Measurements from ENCODE around the gene BIN1.

Gene BIN1

DNA sequence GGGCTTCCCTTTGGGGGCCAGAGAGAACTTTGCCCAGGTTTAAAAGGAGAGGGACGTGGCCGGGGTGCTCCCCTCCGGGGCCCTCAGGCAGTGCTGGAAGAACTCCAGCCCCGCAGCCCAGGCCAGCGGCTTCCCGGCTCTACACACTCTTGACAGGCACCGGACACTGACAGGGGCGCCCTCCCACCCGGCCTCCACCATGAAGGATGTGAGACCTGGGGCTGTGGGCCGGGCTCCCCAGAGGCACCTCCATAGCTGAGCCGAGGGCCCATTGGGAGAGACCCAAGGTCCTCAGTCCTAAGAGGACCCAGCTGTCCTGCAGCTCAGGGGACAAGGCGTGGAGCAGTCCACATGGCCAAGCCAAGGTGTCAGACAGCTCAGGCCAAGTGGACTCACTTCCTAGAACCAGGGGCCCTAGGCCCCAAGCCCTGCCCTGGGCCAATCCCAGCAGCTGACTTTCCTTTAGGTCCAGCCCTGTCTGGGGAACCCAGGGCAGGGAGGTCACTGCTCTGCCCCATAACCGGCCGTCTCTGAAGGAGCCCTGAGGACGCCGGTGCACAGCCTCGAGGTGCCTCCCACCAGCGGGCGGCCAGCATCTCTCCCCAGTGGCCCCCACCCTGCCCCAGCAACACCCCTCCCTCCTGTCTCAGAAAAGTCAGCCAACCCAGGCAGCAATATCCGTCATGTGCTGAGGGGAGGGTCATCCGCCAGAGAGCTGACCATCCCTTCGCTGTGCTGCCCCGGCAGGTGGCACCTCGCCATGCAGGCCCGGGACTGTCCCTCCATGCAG lies 51.8 kb downstream of the BIN1 start:
- no peak for DNase-seq

DNA sequence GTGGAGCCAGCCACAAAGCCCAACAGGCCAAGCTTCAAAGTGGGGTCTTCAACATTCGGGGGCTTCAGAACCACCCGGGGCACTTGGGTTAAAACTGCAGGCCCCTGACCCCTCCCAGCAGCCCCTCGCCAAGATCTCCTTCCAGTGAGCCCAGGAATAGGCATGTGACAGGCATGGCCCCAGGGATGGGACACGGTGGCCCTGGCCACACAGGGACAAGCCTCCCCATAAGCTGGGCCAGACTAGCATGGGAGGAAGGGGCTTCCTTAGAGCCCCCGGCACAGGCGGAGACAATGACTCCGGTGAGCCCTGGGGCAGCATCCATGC lies 52.4 kb downstream of the BIN1 start:
- no peak for DNase-seq

DNA sequence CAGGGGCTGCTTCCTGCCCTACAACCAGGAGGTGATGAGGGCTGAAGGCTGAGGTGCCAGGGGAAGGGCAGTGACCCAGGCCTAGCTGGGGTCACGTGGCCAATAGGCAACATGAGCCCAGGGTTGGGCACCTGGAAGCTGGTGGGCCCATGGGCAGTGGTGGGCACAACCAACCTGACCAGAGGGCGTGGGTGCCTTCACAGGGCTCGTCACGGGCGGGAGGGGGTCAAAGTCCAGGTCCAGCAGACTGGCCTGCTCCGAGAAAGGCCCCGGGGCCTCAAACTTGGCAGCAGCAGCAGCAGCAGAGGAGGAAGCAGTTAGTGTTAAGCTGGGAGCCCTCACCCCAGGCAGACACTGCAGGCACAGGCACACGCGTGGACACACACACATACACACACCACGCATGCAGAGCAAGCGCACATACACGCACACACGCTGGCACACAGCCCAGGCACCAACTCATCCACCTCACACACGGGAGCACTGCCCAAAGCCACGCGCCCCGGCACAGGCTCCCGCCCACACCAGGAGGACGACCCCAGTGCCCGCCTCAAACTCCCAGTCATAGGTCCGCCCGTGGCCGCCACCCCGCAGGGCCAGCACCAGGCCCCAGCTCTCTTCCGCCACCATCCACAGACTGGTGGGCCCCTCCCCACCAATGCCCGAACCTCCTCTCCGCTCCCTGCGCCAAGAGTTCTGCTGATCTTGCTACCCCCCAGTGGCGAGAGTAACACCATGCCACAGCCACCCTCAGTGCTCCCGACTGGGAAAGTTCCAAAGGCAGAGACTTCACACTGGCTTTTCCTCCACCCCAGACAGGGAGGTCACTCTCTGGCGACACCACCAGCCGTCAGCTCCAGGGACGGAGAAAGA lies 53.0 kb downstream of the BIN1 start:
- DNase-seq = no peak

DNA sequence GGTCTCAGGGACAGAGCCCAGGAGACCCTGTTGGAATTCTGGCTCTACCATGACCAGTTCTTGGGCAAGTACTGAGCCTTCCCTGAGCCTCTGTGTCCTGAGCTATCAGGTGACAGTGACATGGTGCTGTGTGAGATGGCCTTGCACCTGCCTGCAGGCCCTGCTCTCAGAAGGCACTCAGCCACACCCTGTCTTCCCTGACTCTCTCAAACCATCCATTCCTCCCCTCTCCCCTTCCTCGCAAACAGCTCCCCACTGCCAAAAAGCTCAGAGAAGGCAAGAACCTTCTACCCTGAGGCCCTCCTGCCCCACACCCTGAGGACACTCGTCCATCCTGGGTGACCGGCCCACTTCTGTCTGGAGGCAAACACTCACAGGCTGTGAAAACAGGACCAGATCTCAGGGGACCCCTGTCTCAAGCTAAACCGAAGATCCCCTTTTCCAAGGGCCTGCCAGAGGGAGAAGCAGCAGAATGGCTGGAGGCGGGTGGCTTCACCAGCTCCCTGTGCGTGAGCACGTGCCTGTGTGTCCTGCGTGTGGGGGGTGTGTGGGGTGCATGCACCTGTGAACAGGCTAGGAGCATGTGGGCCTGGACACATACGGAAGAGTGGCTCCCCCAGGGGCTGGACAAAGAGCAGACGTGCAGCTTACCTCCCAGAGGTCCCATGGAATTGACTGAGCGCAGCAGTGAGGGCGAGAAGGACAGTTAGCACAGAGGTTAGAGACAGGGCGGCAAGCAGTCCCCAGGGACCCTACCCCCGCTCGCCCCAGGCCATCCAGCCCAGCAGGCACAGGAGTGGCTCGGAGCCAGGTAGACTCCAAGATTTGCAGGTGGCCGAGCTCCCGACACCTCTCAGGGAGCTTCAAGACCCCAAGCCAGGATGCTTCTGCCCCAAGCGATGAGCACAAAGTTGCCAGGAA lies 53.9 kb downstream of the BIN1 start:
- no peak for DNase-seq

DNA sequence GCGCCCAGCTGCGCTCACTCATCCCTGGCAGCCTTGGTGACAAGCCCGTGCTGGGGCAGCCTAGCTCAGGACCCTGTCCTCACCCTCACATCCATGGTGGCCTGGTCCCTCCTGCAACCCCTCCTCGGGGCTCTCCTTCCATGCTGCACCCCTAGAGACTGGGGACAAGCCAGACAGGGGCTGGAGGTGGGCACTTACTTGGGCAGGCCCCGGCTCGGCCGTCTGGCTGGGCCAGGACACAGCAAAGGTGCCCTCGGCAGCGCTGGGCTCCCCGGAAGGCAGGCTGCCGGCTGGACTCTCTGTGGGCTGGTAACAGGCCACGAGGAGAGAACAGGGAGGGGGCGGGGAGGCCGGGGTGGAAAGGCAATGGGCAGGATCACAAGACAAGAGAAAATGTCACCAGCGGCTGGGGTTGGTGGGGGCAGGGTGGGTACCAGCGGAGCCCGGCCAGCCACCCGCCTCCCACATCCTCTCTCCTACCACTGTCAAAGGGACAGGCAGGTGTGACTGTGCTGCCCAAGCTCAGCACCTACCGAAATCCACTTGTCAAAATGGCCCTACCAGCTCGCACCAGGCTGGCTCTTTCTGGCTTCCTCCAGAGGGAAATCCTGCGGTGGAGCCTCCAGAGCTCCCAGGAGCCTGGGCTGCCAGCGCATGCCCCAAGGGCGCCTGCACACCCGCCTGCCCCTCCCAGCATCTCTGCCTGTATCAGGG lies 54.7 kb downstream of the BIN1 start:
- peak; percentile 27 for DNase-seq

DNA sequence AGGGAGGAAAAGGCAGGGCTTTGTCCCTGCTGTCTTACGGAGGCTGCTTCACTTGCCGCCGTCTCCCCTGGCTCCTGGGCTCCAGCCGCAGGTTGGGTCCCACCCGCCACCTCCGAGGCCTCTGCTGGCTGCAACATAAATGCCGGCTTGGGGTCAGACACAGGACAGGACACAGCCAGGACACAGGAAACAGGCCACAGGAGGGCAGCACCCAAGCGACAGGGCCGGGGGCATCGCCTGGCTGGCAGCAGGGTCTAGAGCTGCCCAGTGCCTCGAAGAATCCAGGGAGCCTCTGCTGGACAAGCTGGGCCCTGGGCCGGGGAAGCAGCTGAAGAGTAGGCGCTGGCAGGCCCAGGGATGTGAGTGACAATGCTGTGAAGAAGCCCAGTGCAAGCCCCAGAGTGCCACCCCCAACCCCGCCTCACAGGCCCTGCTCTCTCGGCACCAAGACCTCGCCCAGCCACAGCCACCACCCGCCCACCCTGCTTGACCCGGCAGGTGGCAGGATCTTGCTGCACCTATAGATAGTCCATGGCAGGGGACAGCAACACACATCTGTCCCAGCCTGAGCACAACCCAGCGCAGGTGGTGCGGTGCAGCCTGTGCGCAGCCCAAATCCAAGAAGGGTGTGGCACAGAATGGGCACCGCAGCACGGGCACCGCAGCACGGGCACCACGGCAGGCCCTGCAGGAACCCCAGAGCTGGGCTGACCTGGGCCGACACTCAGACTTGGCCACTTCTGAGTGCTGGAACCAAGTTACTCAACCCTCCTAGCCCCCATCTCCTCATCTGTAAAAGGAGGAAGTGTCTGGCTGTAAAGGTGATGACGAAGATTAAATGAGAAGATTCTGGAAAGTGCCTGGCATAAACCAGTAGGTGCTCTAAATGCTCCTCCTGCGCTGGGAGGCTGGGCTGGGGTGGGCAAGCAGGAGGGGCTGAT lies 55.6 kb downstream of the BIN1 start:
- DNase-seq = peak; percentile 30

DNA sequence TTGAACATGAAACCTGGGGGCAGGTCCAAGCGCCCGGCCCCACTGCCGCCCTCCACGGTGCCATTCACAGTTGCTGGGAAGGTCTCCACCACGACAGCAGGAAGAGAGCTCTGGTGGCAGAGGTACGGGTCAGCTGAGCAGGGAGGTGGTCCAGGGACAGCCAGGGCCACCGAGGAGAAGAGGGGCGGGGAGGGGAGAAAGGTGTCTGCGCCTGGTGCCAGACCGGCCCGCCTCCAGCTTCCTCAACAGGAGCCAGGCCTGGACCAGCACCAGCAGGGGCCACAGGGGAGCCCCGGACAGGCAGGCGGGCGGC lies 56.2 kb downstream of the BIN1 start:
- no peak for DNase-seq

DNA sequence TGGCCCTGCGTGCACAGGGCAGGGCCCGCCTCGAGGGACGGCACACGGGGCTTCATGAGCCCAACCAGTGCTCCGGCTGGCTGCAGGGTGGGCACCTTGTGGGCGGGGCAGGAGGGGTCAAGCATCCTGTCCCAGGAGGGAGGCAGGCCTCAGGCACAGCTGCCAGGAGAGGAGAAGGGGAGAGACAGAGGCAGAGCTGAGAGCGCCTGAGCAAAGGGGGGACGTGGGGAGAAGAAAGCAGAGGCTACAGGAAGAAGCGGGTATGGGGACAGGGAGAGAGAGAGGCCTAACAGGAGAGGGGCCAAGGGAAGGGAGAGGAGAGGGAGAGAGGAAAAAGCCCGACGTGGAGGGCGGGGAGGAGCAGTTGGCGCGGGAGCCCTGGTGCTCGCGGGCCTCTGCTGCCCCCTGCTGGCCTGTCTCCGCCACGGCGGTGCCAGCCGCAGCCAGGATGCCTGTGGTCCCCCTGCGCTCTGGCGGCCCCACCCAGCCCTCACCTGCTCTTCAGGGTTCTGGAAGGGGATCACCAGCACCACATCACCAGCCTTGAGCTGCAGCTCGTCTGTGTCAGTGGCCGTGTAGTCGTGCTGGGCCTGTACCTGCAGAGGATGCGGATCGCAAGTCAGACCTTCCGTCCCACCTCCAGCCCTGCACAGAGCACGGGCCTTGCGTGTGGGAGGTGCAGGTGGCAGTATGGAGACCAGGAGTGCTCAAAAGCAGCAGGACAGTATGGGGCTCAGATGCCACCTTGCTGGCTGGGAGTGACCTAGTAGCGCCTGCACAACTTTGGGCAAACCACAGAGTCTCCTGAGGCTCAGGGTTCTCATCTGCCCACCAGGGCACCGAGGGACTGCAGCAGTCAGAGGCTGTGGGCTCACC lies 56.8 kb downstream of the BIN1 start:
- DNase-seq = peak; percentile 77

DNA sequence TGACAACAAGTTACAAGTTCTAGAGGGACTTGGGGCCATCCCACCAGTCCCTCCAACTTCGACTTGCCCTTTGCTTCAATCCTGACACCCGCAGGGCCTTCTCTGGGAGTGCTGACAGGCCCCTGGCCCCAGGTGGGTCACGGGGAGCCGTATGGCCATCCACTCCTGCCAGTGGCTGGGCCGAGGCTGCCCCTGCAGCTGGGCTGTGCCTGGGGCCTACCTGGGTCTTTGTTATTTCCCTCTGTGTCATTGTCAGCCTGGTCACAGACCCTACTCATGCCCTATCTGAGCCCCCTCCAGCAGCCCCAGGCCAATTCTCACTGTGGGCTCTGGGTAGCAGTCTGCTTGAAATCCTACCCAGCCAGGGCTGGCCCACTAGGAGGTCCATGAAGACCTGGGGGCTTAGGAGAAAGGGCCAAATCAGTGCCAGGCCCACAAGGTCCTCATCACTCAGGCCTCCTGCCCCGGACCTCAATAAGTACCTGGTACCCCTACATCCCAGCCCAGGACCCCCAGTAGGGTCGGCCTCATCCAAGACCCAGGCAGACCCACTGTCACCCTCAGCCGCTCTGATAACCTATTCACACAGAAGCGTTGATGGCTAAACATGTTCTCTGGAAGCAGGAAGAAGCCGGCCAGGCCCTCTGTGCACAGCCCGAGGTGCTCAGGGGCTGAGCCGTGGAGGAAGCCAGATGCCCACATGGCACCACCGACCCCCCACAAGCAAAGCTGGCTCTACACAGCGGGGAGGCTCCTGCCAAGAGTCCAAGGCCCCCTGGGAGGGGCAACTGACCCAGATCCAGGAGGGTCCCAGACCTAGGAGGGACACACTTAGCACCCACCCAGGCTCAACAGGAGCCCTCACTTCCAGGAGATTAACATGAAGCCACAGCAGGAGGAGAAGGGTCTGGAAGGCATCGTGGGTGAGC lies 57.7 kb downstream of the BIN1 start:
- peak; percentile 25 for DNase-seq

DNA sequence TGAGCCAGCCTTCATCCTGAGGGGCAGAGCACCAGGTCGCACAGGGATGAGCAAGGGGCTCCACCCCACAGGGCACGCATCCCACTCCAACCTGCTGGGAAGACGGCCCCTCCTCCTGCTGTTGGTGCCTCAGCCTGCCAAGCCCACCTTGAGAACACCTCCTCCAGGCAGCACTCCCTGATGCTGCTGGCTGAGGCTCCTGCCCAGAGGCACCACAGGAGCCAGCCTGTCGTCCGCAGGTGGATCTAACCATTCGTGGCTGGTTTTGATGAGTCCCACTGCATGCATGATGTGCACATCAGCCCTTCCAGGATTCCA lies 58.4 kb downstream of the BIN1 start:
- peak; percentile 19 for DNase-seq

DNA sequence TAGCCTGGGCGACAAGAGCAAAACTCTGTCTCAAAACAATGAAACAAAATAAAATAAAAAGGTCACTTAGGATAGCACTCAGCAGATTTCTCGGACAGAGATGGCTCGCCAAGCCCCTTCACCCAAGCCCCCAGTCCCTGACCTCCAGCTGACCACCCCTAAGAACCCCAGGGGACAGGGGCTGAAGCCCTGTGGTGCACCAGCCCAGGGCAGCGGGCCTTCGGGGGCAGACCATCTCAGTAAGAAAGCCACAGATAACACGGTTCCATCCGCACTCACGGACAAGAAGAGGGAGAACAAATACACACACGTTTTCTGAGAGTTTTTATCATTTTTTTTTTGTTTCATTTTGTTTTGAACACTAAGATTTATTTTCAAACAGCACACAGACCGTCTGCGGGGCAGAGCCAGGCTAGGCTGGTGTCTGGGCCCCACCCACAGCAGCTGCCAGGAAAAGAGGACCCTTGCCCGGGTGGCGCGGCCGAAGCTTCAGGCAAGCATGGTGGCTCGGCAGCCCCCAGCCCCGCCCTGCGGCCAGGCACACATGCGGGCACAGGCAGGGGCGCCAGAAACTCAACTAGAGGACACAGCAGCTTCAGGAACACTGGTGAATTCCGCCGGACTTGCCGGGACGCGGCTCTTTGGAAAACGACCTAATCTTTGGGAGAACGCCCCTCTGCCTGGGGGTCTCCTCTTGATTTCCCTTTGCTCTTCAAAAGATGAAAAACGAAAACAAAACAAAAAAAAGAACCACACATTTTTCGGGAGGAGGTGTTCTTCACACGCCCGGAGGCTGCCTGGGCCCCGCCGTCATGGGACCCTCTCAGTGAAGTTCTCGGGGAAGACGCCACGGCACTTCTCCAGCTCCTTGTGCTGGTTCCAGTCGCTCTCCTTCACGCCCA lies 59.0 kb downstream of the BIN1 start:
- DNase-seq = peak; percentile 17

DNA sequence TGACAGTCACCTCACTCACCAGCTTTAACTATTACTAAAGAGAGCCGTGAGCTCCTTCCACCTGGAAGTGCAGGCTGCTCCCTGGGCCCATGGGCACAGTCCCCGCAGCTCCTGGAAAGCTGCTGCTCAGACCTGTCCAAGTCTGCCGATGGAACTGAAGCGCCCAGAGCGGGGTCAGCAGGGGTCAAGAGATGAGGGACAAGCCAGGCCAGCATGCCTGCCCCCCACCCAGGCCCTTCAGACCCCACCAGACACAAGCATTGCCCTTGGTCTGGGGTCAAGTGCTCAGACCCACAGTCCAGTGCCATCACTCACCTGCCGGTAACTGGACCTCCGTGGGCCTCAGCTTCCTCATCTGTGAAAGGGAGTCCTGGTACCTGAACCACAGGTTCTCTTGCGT lies 59.9 kb downstream of the BIN1 start:
- no peak for DNase-seq

DNA sequence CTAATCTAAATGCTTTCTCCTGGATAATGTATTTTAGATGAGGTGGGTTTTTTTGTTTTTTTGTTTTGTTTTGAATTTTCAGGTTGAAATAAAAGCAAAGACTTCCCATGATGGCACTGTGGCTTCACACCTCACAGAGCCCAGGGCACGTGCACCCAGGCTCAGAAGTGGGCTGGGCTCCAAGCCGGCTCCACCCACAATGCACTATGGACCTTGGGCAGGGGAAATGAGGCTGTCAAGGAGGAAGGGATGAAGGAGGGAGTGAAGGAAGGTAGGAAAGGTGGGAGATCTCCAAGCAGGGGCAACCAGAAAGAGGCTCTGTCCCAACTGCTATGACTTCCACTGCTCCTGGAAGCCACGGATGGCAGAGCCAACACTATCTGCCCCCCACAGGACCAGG lies 60.4 kb downstream of the BIN1 start:
- no peak for DNase-seq

DNA sequence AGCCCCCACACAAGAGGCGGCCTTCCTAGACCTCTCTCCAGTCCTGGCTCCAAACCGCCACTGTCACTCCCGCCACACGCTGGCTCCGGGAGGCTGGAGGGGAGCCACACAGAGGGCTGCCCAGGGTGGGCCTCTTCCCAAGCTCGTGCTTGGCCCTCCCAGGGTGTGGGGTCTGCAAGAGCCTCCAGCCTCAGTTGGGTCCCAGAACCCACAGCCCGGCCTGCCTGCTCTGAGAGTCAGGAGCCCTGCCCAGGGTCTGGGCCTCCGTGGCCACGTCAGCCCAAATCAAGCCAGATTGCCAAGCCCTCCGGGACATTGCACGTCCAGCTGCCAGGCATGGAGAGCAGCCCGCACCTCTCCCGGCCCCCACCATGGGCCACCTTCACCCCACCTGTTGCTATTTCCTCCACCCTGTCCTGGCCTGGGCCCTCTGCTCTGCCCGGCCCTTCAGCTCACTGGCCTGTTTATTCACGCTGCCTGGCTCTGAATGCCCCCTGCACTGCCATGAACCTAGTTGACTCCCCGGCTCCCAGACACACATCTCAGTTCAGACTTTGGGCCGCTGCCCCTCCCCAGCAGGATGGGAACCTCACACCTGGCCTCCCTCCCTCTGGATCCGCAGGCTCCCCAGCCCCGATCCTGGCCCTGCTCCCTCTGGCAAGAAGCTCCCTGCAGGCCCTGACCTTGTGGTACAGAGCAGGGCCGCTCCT lies 61.0 kb downstream of the BIN1 start:
- DNase-seq = no peak

DNA sequence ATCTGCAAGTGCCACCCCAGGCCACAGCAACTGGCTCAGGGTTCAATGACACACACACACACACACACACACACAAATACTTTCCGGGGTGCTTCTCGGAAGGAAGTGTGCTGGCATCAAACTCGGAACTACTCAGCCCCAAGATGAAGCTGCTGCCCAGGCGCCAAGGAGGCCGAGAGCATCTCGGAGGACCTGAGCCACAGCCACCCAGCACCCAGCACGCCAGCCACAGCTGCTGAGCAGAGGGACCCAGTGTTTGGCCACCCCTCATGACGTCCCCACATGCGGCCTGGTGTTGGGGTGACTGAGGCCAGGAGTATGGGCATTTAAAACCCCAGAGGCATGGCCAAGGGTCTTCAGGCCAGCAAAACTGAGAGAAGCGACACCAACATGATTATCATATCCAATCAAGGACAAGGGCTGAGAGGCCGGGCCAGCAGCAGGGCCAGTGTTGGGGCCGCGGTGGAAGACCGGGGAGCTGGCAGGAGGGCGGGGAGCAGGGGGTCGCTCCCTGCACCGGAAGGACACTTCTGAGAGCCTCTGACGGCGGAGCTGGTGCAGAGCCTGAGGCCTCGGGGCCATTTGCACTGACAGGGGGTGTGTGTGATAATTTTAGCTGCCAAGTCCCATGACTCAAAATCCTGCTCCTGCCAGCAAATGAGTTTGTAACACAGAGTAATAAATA lies 61.8 kb downstream of the BIN1 start:
- peak; percentile 29 for DNase-seq

DNA sequence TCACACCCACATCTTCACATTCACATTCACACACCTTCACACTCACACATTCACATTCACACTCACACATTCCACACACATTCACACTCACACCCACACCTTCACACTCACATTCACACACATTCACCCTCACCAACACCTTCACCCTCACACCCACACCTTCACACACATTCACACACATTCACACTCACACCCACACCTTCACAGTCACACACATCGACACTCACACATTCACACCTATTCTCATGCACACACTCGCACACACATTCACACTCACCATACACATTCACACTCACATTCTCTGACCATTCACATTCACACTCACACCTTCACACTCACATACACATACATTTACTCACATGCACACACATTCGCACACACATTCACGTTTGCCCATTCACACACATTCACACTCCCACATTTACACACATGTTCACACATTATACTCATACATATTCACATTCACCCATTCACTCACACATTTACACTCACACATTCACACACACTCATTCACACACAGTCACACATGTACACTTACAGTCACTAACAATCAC lies 62.7 kb downstream of the BIN1 start:
- no peak for DNase-seq

All from activated CD4-positive, CD25-positive, alpha-beta regulatory T cell treated with anti-CD3 and anti-CD28 coated beads, Interleukin-2, amount 50 U/mL, for 72 hours (primary cell).